Lung (tissue), 12 donors: ENCODE data around the gene PPP1R9B. TPM values are rescaled to one million over a fixed set of nuclear protein-coding genes. Genes with fewer than 3 reads are reported as not detected.

Source experiments
- ATAC-seq: fragments of 200-7000 bp; cut with Tn5 transposase; one replicate; pipeline ENCODE4 v1.9.1; 2020; ENCODE audit warnings: moderate number of reproducible peaks; ENCODE audit not compliant: insufficient read depth, low FRiP score
- DNase-seq, 3 donors: peaks; one replicate each; pipeline ENCODE4 v3.0.0-alpha.2; 2013 to 2017
- H3K27ac ChIP-seq, 2 donors: one replicate each; pipeline ENCODE4 v1.5.1; 2013; ENCODE audit warnings: mild to moderate bottlenecking in 2 of 2, moderate library complexity in 2 of 2, control low read depth in 1 of 2, inconsistent platforms in 1 of 2, low read depth in 1 of 2, low read length in 1 of 2
- H3K27me3 ChIP-seq, 3 donors: one replicate each; pipeline ENCODE4 v1.5.1; 2013; ENCODE audit warnings: low read length in 2 of 3; ENCODE audit not compliant: control insufficient read depth in 3 of 3, insufficient read depth in 3 of 3
- H3K36me3 ChIP-seq, 4 donors: one replicate each; pipeline ENCODE4 v1.5.1; 2013; ENCODE audit warnings: low read length in 4 of 4, mild to moderate bottlenecking in 1 of 4, moderate library complexity in 1 of 4; ENCODE audit not compliant: control insufficient read depth in 4 of 4, insufficient read depth in 4 of 4
- H3K4me1 ChIP-seq, 5 donors: one replicate each; pipeline ENCODE4 v1.5.1; 2013; ENCODE audit warnings: low read length in 5 of 5, mild to moderate bottlenecking in 2 of 5, moderate library complexity in 1 of 5; ENCODE audit not compliant: control insufficient read depth in 5 of 5, insufficient read depth in 5 of 5
- H3K4me3 ChIP-seq: one replicate; pipeline ENCODE4 v1.5.1; 2013; ENCODE audit warnings: mild to moderate bottlenecking, control low read depth, moderate library complexity
- H3K9ac ChIP-seq, 2 donors: one replicate each; pipeline ENCODE4 v1.5.1; 2013; ENCODE audit warnings: low read length in 2 of 2, control low read depth in 1 of 2; ENCODE audit not compliant: insufficient read depth in 1 of 2
- H3K9me3 ChIP-seq, 4 donors: one replicate each; pipeline ENCODE4 v1.5.1; 2013; ENCODE audit warnings: low read length in 3 of 4, mild to moderate bottlenecking in 1 of 4, moderate library complexity in 1 of 4; ENCODE audit not compliant: control insufficient read depth in 4 of 4, insufficient read depth in 3 of 4
- CTCF ChIP-seq: IDR thresholded peaks from 2 replicates; pipeline ENCODE4 v1.5.1; 2012; ENCODE audit warnings: mild to moderate bottlenecking; ENCODE audit errors: control extremely low read depth, extremely low read depth
- WGBS, 2 donors: extraction: QIAGEN DNeasy Blood & Tissue Kit; methylation state at CpG; one replicate each; pipeline ENCODE4 v1.1.7; 2013; 5-methylcytosine and 5-hydroxymethylcytosine counted together
- polyA plus RNA-seq, 2 donors: library from polyadenylated mRNA; stranded (reverse); fragments of 200-250 nt; gene quantifications; one replicate each; pipeline ENCODE4 v1.2.1, GENCODE V29; 2013
- total RNA-seq, 2 donors: library from RNA; depleted of rRNA in 1 of 2; stranded (reverse); fragments of >200 nt in 1 of 2; gene quantifications; one replicate each; pipeline ENCODE4 v1.2.1, GENCODE V29; 2014 to 2021
- donor health status: control.
- donor health status: control.
- donor health status: Bipolar disorder and iron deficiency.
- donor health status: healthy.
- donor health status: DM: yes; HTN: yes; CAD: no.

PPP1R9B gene
- total and polyA plus RNA-seq, 4 donors: 31.7 to 77.4 (median 49.8) TPM

GRCh38 chr17:50176559-50177357 lies 26.3 kb upstream of the PPP1R9B start:
- DNase-seq (no peak), ATAC-seq (no peak)
- H3K9ac ChIP-seq: no peak overlapping the region
- no peaks in the 10 kb centered on the region for H3K36me3 ChIP-seq
- H3K27ac ChIP-seq: peak overlapping the region; percentile 2 to 37
- H3K4me1 ChIP-seq: peaks cover 0 to 30% (median 10%) of the 10 kb centered on the region in 5 donors
- no peaks in the 10 kb centered on the region for H3K27me3 ChIP-seq
- no peak overlapping the region for H3K4me3 ChIP-seq
- no peaks in the 10 kb centered on the region for H3K9me3 ChIP-seq
- WGBS, 2 donors: 91 to 93% methylated on average over 20 of the region's 20 CpGs
- TF ChIP-seq CTCF: no peak

DNA sequence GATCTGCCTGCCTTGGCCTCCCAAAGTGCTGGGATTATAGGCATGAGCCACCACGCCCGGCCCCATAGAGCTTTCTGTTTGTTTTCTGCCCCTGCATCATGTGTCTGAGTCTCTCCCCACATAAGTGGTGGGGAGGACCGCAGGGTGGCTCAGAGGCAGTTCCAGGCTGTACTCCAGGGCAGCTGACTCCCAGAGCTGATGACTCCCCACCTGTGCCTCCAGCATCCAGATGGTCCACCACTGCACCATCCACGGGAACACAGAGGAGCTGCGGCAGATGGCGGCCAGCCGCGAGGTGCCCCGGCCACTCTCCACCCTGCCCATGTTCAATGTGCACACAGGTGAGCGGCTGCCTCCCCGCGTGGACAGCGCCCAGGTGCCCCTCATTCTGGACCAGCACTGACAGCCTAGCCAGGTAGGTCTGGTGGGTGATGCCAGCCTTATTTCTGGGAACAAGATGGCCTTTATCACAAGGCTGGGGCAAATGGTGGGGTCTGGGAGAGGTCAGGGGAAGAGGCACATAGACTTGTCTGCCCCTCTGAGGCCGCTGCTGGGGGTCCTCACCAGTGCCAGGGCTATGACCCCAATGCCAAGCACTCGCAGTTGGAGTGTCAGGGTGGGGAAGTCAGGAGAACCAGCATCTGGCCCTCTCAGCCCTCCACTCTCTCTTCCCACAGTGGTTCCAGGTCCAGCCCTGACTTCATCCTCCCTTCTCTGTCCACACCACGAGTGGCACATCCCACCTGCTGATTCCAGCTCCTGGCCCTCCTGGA lies 24.7 kb upstream of the PPP1R9B start:
- H3K9me3 ChIP-seq: no peaks in the 10 kb centered on the region
- no peak for DNase-seq
- no peak overlapping the region for H3K4me3 ChIP-seq
- H3K27me3 ChIP-seq: no peaks in the 10 kb centered on the region
- no peak for TF ChIP-seq CTCF
- ATAC-seq: no peak
- peaks cover 0 to 30% (median 10%) of the 10 kb centered on the region in 5 donors for H3K4me1 ChIP-seq
- 93 to 96% methylated on average over 16 of the region's 16 CpGs for WGBS, 2 donors
- no peaks in the 10 kb centered on the region for H3K36me3 ChIP-seq
- H3K9ac ChIP-seq: no peak overlapping the region
- H3K27ac ChIP-seq: peak overlapping the region in 1 of 2 donors; percentile 12

- DNase-seq: no peak
These were observed 24.0 kb upstream of the PPP1R9B start for GRCh38 chr17:50174444-50174843.

More at GRCh38 chr17:50174444-50174843, 24.0 kb upstream of the PPP1R9B start:
- ATAC-seq: no peak
- Histone ChIP-seq H3K4me1 (peaks cover 0 to 30% (median 10%) of the 10 kb centered on the region in 5 donors), H3K4me3 (no peak overlapping the region), H3K27ac (no peak overlapping the region), H3K36me3 (no peaks in the 10 kb centered on the region), H3K9ac (no peak overlapping the region), H3K9me3 (no peaks in the 10 kb centered on the region), H3K27me3 (no peaks in the 10 kb centered on the region)
- 76 to 80% methylated on average over 6 of the region's 6 CpGs for WGBS, 2 donors
- TF ChIP-seq CTCF: no peak
